Endothelial cell of umbilical vein (primary cell): Measurements from ENCODE around the gene DPYSL4. TPM values are rescaled to one million over a fixed set of nuclear protein-coding genes. Genes with fewer than 3 reads are reported as not detected.

Experiments used
- BruUV-seq: library from RNA; stranded (reverse); fragments of 400-500 nt; replicated peaks from 2 replicates; lab custom pipeline; 2021; lab: Mats Ljungman, UMichigan
- CTCF ChIA-PET: fragments of 300-600, 350-600 bp; sonication (Branson Sonifier 250); formaldehyde crosslinking; loops from one replicate; lab custom pipeline; 2021; ENCODE audit warnings: antibody characterized with exemption, inconsistent platforms; lab: Charles Lee
- POLR2A ChIA-PET: fragments of 300-600, 350-600 bp; sonication (Branson Sonifier 250); formaldehyde crosslinking; loops from one replicate; lab custom pipeline; 2021; ENCODE audit warnings: antibody characterized with exemption, inconsistent platforms; lab: Charles Lee
- DNase-seq: peaks from one replicate; pipeline ENCODE4 v3.0.0-alpha.2; 2011; ENCODE audit warnings: low read depth, low spot score
- FAIRE-seq: peaks from 2 replicates; lab custom pipeline; 2011; peaks lifted over from hg19 to GRCh38; lab: Jason Lieb, UNC
- H2AFZ ChIP-seq: 2 replicates; pipeline ENCODE4 v1.6.0; 2012; ENCODE audit warnings: low read depth, low read length, control low read depth, inconsistent platforms
- H3K27ac ChIP-seq: 2 replicates; pipeline ENCODE4 v1.5.1; 2011; ENCODE audit warnings: low read depth, mild to moderate bottlenecking, control low read depth, low read length, moderate library complexity; ENCODE audit not compliant: insufficient read depth
- H3K27me3 ChIP-seq, 2 experiments: 2 replicates each; pipeline versions ENCODE4 v1.6.0 to v1.6.1; 2011; ENCODE audit warnings: low read length in 2 of 2, mixed read lengths in 1 of 2; ENCODE audit not compliant: control insufficient read depth in 2 of 2, insufficient read depth in 2 of 2
- H3K36me3 ChIP-seq, 2 experiments: 2 replicates in 1 of 2; 3 replicates in 1 of 2; pipeline ENCODE4 v1.5.1; 2011; ENCODE audit warnings: low read length in 2 of 2, mild to moderate bottlenecking in 1 of 2, moderate library complexity in 1 of 2; ENCODE audit not compliant: control insufficient read depth in 2 of 2, insufficient read depth in 2 of 2; ENCODE audit errors: extremely low read depth in 1 of 2
- H3K4me1 ChIP-seq: 3 replicates; pipeline ENCODE4 v1.5.1; 2011; ENCODE audit warnings: mild to moderate bottlenecking, low read length; ENCODE audit not compliant: control insufficient read depth, insufficient read depth; ENCODE audit errors: extremely low read depth
- H3K4me2 ChIP-seq: 2 replicates; pipeline ENCODE4 v1.6.1; 2011; ENCODE audit warnings: low read length, control low read depth, mixed read lengths; ENCODE audit not compliant: insufficient read depth
- H3K4me3 ChIP-seq, 3 experiments: fragments of 200-600 bp in 1 of 3; sonication (generic), shearing (Covaris generic) in 1 of 3; replicated peaks in 1 of 3; 2 replicates each; pipeline ENCODE4 v1.5.1; 2011 to 2016; ENCODE audit warnings: control low read depth in 3 of 3, low read length in 3 of 3, mild to moderate bottlenecking in 2 of 3, inconsistent platforms in 1 of 3, low read depth in 1 of 3, moderate library complexity in 1 of 3; ENCODE audit not compliant: insufficient read depth in 1 of 3
- H3K79me2 ChIP-seq: 2 replicates; pipeline ENCODE4 v1.6.0; 2012; ENCODE audit warnings: low read length, inconsistent platforms; ENCODE audit not compliant: control insufficient read depth, insufficient read depth
- H3K9ac ChIP-seq: replicated peaks from 2 replicates; pipeline ENCODE3; 2011; ENCODE audit warnings: low read length, control low read depth; ENCODE audit not compliant: insufficient read depth; ENCODE audit errors: extremely low read depth
- H3K9me1 ChIP-seq: replicated peaks from 3 replicates; pipeline ENCODE4 v1.6.0; 2011; ENCODE audit warnings: mild to moderate bottlenecking, low read length; ENCODE audit not compliant: control insufficient read depth, insufficient read depth; ENCODE audit errors: extremely low read depth
- H3K9me3 ChIP-seq: replicated peaks from 2 replicates; pipeline ENCODE4 v1.5.1; 2012; ENCODE audit warnings: low read length, inconsistent platforms; ENCODE audit not compliant: control insufficient read depth, insufficient read depth
- H4K20me1 ChIP-seq: replicated peaks from 2 replicates; pipeline ENCODE3; 2011; ENCODE audit warnings: mild to moderate bottlenecking, low read length; ENCODE audit not compliant: control insufficient read depth, insufficient read depth; ENCODE audit errors: extremely low read depth
- EZH2 ChIP-seq: IDR thresholded peaks from 2 replicates; pipeline ENCODE4 v1.6.1; 2012; ENCODE audit warnings: borderline replicate concordance, low read depth, mild to moderate bottlenecking, moderate library complexity, low read length, inconsistent platforms; ENCODE audit not compliant: severe bottlenecking
- GATA2 ChIP-seq: IDR thresholded peaks from 2 replicates; pipeline ENCODE4 v1.7.0; 2011; ENCODE audit warnings: low read depth, mild to moderate bottlenecking, moderate library complexity, mixed read lengths, low read length; ENCODE audit not compliant: insufficient read length, insufficient read depth
- MYC ChIP-seq: IDR thresholded peaks from one replicate; pipeline ENCODE4 v1.6.1; 2011; ENCODE audit warnings: mild to moderate bottlenecking, low read depth, low read length
- dilution Hi-C: fragments of 300-500 bp; cut with MboI; formaldehyde crosslinking; loops from one replicate; pipeline ENCODE4 v1.15.0; 2019; ENCODE audit warnings: low sequenced_read_pairs; ENCODE audit not compliant: extremely low pct_ligation_motif_present
- intact Hi-C: fragments of 100-400 bp; cut with micrococcal nuclease; formaldehyde crosslinking; loops from one replicate; pipeline ENCODE4 v1.10.0; 2022
- polyA plus RNA-seq, 4 experiments: library from polyadenylated mRNA; depleted of rRNA in 3 of 4; stranded (reverse) in 3 of 4; unstranded in 1 of 4; fragments of >200 nt; gene quantifications; 2 replicates each; pipeline versions ENCODE4 v1.2.1 to v1.2.3, GENCODE V29; 2011 to 2012; ENCODE audit warnings: missing spikeins in 1 of 4
- total RNA-seq: library from RNA; stranded (reverse); gene quantifications from 2 replicates; pipeline ENCODE4 v1.2.3, GENCODE V29; 2021
- TF ChIP-seq, protein P1 (sequence below), 2 donors: IDR thresholded peaks; 1 replicate in 1 of 2; 2 replicates in 1 of 2; pipeline ENCODE4 v1.5.1; 2011; ENCODE audit warnings: low read length in 2 of 2, mild to moderate bottlenecking in 2 of 2, moderate library complexity in 2 of 2, control low read depth in 1 of 2, inconsistent platforms in 1 of 2, low read depth in 1 of 2; ENCODE audit not compliant: insufficient read depth in 1 of 2; ENCODE audit errors: extremely low read depth in 1 of 2

DPYSL4 gene
- total and polyA plus RNA-seq, 2 donors (not counting 3 experiments of a cell fraction or from before 2014, with no cell fraction given): 27.1 to 60.0 TPM

DNA sequence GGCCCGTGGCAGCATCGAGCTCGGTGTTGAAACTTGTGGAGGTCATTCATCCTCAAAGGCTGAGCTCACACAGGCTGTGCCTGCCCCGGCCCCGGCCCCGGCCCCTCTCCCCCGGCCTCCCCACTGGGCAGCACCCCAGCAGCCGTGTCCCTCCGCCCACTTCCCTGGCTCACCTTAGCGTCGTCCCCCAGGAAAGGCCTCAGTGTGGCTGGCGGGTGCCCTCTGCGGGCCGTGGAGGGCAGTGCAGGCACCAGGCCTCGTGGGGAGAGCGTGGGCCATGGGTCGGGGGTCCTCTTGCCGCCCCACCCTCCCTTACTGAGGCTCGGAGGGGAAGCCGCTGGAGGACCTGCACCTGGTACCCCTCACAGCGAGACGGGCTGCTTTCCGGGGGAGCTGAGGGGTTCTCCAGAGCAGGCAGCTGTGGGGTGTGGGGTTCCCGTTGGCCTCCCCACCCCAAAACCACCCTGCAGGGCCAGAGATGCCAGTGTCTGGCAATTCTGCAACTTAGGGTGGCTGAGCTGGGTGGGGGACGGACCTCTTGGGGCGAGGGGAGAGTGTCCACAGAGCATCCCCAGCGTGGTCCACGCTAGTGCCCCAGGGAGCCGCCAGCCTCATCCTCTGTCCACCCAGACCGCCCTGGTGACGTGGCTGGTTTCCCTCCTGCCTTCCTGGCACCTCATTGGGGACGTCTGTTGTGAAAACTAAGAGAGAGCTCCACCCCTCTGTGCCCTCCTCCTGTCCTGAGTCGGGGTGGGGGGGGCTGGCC is 44.2 kb upstream of the DPYSL4 start:
- H3K9me3 ChIP-seq: no peaks in the 10 kb centered on the region
- H3K36me3 ChIP-seq: no peaks in the 10 kb centered on the region
- ChIA-PET POLR2A (no interaction called here), CTCF (interaction anchor here (1.1 to 2.3 kb wide), 6 partner anchors 10 to 1952 kb away, joined by 3 to 21 read pairs (median 6); no protein-coding TSS in a partner anchor)
- no peak for FAIRE-seq
- no peak overlapping the region for H3K27ac ChIP-seq
- no peak overlapping the region for H3K4me2 ChIP-seq
- H3K9me1 ChIP-seq: no peaks in the 10 kb centered on the region
- intact Hi-C loops: loop anchor here (10.0 kb wide), 1 partner anchor 1948 kb away; no protein-coding TSS in a partner anchor
- dilution Hi-C loops: no loop called here
- H3K27me3 ChIP-seq: peaks cover 0 to 2% of the 10 kb centered on the region in 2 experiments
- H3K9ac ChIP-seq: no peak overlapping the region
- H3K79me2 ChIP-seq: no peaks in the 10 kb centered on the region
- TF ChIP-seq GATA2: no peak
- TF ChIP-seq, protein P1, sequence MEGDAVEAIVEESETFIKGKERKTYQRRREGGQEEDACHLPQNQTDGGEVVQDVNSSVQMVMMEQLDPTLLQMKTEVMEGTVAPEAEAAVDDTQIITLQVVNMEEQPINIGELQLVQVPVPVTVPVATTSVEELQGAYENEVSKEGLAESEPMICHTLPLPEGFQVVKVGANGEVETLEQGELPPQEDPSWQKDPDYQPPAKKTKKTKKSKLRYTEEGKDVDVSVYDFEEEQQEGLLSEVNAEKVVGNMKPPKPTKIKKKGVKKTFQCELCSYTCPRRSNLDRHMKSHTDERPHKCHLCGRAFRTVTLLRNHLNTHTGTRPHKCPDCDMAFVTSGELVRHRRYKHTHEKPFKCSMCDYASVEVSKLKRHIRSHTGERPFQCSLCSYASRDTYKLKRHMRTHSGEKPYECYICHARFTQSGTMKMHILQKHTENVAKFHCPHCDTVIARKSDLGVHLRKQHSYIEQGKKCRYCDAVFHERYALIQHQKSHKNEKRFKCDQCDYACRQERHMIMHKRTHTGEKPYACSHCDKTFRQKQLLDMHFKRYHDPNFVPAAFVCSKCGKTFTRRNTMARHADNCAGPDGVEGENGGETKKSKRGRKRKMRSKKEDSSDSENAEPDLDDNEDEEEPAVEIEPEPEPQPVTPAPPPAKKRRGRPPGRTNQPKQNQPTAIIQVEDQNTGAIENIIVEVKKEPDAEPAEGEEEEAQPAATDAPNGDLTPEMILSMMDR (IDR thresholded peaks at IDR 0.05; ENCODE audit: extremely low read depth in 1 of 2, insufficient read depth in 1 of 2, low read depth in 1 of 2, low read length in 2 of 2): peak; percentile 57 to 80
- TF ChIP-seq EZH2: no peak
- no peak for TF ChIP-seq MYC
- no TSS peak for BruUV-seq
- H3K4me3 ChIP-seq: no peak overlapping the region
- no peak overlapping the region for H2AFZ ChIP-seq
- no peak for DNase-seq
- H3K4me1 ChIP-seq: no peaks in the 10 kb centered on the region
- no peaks in the 10 kb centered on the region for H4K20me1 ChIP-seq
